SK-N-SH (cell line): Measurements from ENCODE around the gene MLF2. TPM values are rescaled to one million over a fixed set of nuclear protein-coding genes. Genes with fewer than 3 reads are reported as not detected.
"Not testable (repeated sequence)": the region's sequence is repeated elsewhere in the genome, so short reads cannot be mapped to it uniquely, and the experiment has no call there.

Source experiments
- CTCF ChIA-PET: fragments of 300-600, 350-600 bp; formaldehyde crosslinking; extraction: SDS; loops from one replicate; lab custom pipeline; 2021; lab: Yijun Ruan, JAX
- POLR2A ChIA-PET: fragments of 350-600 bp; sonication (Branson Sonifier 250); formaldehyde crosslinking; extraction: SDS; loops from one replicate; lab custom pipeline; 2020; ENCODE audit warnings: antibody characterized with exemption, inconsistent platforms; lab: Yijun Ruan, JAX
- DNase-seq: peaks from one replicate; pipeline ENCODE4 v3.0.0; 2012
- H2AFZ ChIP-seq: fragments of 200-600 bp; sonication (generic); 2 replicates; pipeline ENCODE4 v1.8.1; 2016; ENCODE audit warnings: antibody characterized with exemption, mild to moderate bottlenecking, low read depth
- H3F3A ChIP-seq: fragments of 200-600 bp; sonication (generic); replicated peaks from 2 replicates; pipeline ENCODE3; 2016; ENCODE audit warnings: antibody characterized with exemption, mild to moderate bottlenecking; ENCODE audit not compliant: insufficient read depth
- H3K27ac ChIP-seq, 2 experiments: fragments of 200-500 bp in 1 of 2; fragments of 200-600 bp in 1 of 2; sonication (Bioruptor generic) in 1 of 2; sonication (generic), shearing (Covaris generic) in 1 of 2; 2 replicates each; pipeline versions ENCODE4 v1.5.1 to v1.6.1; 2014 to 2016; ENCODE audit warnings: low read depth in 2 of 2, inconsistent platforms in 1 of 2, low read length in 1 of 2, mild to moderate bottlenecking in 1 of 2, mixed read lengths in 1 of 2
- H3K27me3 ChIP-seq: fragments of 200-600 bp; sonication (generic), shearing (Covaris generic); 2 replicates; pipeline ENCODE4 v1.6.1; 2016; ENCODE audit warnings: mixed run types; ENCODE audit not compliant: insufficient read depth
- H3K36me3 ChIP-seq, 2 experiments: fragments of 200-500 bp in 1 of 2; fragments of 200-600 bp in 1 of 2; sonication (Bioruptor generic) in 1 of 2; sonication (generic) in 1 of 2; replicated peaks in 1 of 2; 2 replicates each; pipeline versions ENCODE3 to v1.5.1; 2014 to 2016; ENCODE audit warnings: low read length in 1 of 2, mild to moderate bottlenecking in 1 of 2; ENCODE audit not compliant: insufficient read depth in 2 of 2, control insufficient read depth in 1 of 2
- H3K4me1 ChIP-seq, 2 experiments: fragments of 200-500 bp in 1 of 2; fragments of 200-600 bp in 1 of 2; sonication (Bioruptor generic) in 1 of 2; sonication (generic), shearing (Covaris generic) in 1 of 2; 2 replicates each; pipeline versions ENCODE4 v1.5.1 to v1.6.1; 2014 to 2016; ENCODE audit warnings: low read depth in 1 of 2, low read length in 1 of 2, mixed run types in 1 of 2; ENCODE audit not compliant: insufficient read depth in 2 of 2, control insufficient read depth in 1 of 2
- H3K4me2 ChIP-seq: fragments of 200-600 bp; sonication (generic), shearing (Covaris generic); 2 replicates; pipeline ENCODE4 v1.6.1; 2017; ENCODE audit warnings: mixed run types
- H3K4me3 ChIP-seq, 2 experiments: fragments of 200-500 bp in 1 of 2; fragments of 200-600 bp in 1 of 2; sonication (Bioruptor generic) in 1 of 2; sonication (generic), shearing (Covaris generic) in 1 of 2; 2 replicates each; pipeline versions ENCODE4 v1.5.1 to v1.8.1; 2014 to 2016; ENCODE audit warnings: low read depth in 2 of 2, inconsistent platforms in 1 of 2, low read length in 1 of 2, mild to moderate bottlenecking in 1 of 2, mixed read lengths in 1 of 2, moderate library complexity in 1 of 2
- H3K79me2 ChIP-seq: fragments of 200-600 bp; sonication (generic); 2 replicates; pipeline ENCODE4 v1.8.1; 2017; ENCODE audit warnings: mild to moderate bottlenecking; ENCODE audit not compliant: insufficient read depth
- H3K9ac ChIP-seq: fragments of 200-600 bp; sonication (generic); 2 replicates; pipeline ENCODE4 v1.6.1; 2017; ENCODE audit warnings: mixed run types
- H3K9me2 ChIP-seq: fragments of 200-600 bp; sonication (generic); 2 replicates; pipeline ENCODE4 v1.6.1; 2017; ENCODE audit warnings: mixed run types
- H3K9me3 ChIP-seq: fragments of 200-600 bp; sonication (generic); 2 replicates; pipeline ENCODE4 v1.6.1; 2017; ENCODE audit warnings: mixed run types, mild to moderate bottlenecking, moderate library complexity
- H4K20me1 ChIP-seq: fragments of 200-600 bp; sonication (generic); 2 replicates; pipeline ENCODE4 v1.6.1; 2017; ENCODE audit warnings: mild to moderate bottlenecking, mixed run types; ENCODE audit not compliant: insufficient read depth
- CHD2 ChIP-seq: fragments of 150-350 bp; IDR thresholded peaks from 2 replicates; pipeline ENCODE4 v1.6.1; 2018; ENCODE audit warnings: low read length; ENCODE audit not compliant: partially characterized antibody
- ELF1 ChIP-seq: IDR thresholded peaks from 2 replicates; pipeline ENCODE4 v1.4.0; 2012
- FOSL2 ChIP-seq: IDR thresholded peaks from 2 replicates; pipeline ENCODE4 v1.4.0; 2012; ENCODE audit warnings: low read depth, mild to moderate bottlenecking, moderate library complexity, borderline replicate concordance
- GATA2 ChIP-seq: sonication (generic); formaldehyde crosslinking; IDR thresholded peaks from 2 replicates; pipeline ENCODE4 v1.5.0; 2020; ENCODE audit warnings: mild to moderate bottlenecking, missing genetic modification reagents
- MEF2A ChIP-seq: IDR thresholded peaks from 2 replicates; pipeline ENCODE4 v1.4.0; 2012; ENCODE audit warnings: low read depth, borderline replicate concordance
- MXI1 ChIP-seq: IDR thresholded peaks from 2 replicates; pipeline ENCODE4 v1.6.1; 2012; ENCODE audit warnings: mild to moderate bottlenecking, low read depth, low read length, improper control_type of control experiment
- POLR2AphosphoS5 ChIP-seq: IDR thresholded peaks from 2 replicates; pipeline ENCODE4 v1.6.1; 2012; ENCODE audit warnings: low read depth, low read length
- RAD21 ChIP-seq: IDR thresholded peaks from 2 replicates; pipeline ENCODE4 v1.6.1; 2012; ENCODE audit warnings: mild to moderate bottlenecking, low read length
- RXRA ChIP-seq: IDR thresholded peaks from 2 replicates; pipeline ENCODE4 v1.4.0; 2012; ENCODE audit warnings: low read depth, mild to moderate bottlenecking, borderline replicate concordance
- YY1 ChIP-seq: IDR thresholded peaks from 2 replicates; pipeline ENCODE4 v1.4.0; 2012; ENCODE audit warnings: low read depth, mild to moderate bottlenecking
- WGBS: methylation state at CpG from one replicate; pipeline ENCODE4 v1.1.6; 2017; ENCODE audit warnings: low lambda C conversion rate; 5-methylcytosine and 5-hydroxymethylcytosine counted together
- polyA plus RNA-seq, 3 experiments: library from polyadenylated mRNA; depleted of rRNA; stranded (reverse); fragments of >200 nt; gene quantifications; 2 replicates each; pipeline ENCODE4 v1.2.3, GENCODE V29; 2012
- TF ChIP-seq, protein P1 (sequence below): IDR thresholded peaks from 2 replicates; pipeline ENCODE4 v1.4.0; 2012; ENCODE audit warnings: low read depth
- TF ChIP-seq, protein P2 (sequence below): fragments of 200-600 bp; sonication (generic); IDR thresholded peaks from 2 replicates; pipeline ENCODE4 v1.6.1; 2017; ENCODE audit warnings: antibody characterized with exemption, mild to moderate bottlenecking, moderate library complexity
- TF ChIP-seq, protein P3 (sequence below): IDR thresholded peaks from 2 replicates; pipeline ENCODE4 v1.4.0; 2012; ENCODE audit warnings: low read depth, borderline replicate concordance
- TF ChIP-seq, protein P4 (sequence below): fragments of 150-350 bp; IDR thresholded peaks from 2 replicates; pipeline ENCODE4 v1.6.1; 2017; ENCODE audit warnings: antibody characterized with exemption, low read length, low read depth, borderline replicate concordance

Gene MLF2
- polyA plus RNA-seq, 1 of the 3 experiments (the other 2 are of a cell fraction), result 535 TPM

DNA sequence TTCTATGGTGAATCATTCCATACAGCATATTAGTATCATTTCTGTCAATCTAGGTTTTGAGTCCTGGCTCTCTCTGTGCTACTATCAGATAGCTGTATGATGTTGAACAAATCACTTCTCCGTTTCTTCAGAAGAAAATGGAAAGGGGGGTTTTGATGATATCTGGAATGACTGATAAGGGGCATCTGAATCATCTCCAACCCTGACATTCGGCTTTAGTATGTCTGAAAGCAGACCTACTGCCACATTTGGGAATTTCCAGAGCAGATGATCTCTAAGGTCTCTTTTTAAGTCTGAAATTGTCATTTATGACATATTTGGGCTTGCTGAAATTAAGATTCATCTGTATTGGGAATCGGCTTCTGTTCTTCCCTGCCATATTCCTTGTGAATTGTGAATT, 10.1 kb downstream of the MLF2 start:
- peaks cover 12% of the 10 kb centered on the region for H3F3A ChIP-seq
- no peaks in the 10 kb centered on the region for H3K27me3 ChIP-seq
- H3K4me3 ChIP-seq, result no peak overlapping the region
- H3K9me3 ChIP-seq, result no peaks in the 10 kb centered on the region
- ChIA-PET CTCF (interaction anchor here (1.5 to 6.9 kb wide), 3 partner anchors 10 to 93 kb away, joined by 6 to 53 read pairs (median 13); partner anchors contain the start of gene MLF2), POLR2A (interaction anchor here (0.6 kb wide), 1 partner anchor 525 kb away, joined by 3 read pairs; no protein-coding TSS in a partner anchor)
- H3K4me1 ChIP-seq, result no peaks in the 10 kb centered on the region
- WGBS, result 53% methylated on average over 3 of the region's 3 CpGs
- H2AFZ ChIP-seq, result no peak overlapping the region
- TF ChIP-seq GATA2 (CRISPR knock-in tag) (peak; percentile 17; the same call in 1 of the 2 replicates), YY1 (no peak)
- no peaks in the 10 kb centered on the region for H3K79me2 ChIP-seq
- no peak overlapping the region for H3K27ac ChIP-seq
- no peak overlapping the region for H3K4me2 ChIP-seq
- peaks cover 9 to 14% of the 10 kb centered on the region in 2 experiments for H3K36me3 ChIP-seq
- no peak for DNase-seq
- no peaks in the 10 kb centered on the region for H3K9me2 ChIP-seq
- no peak overlapping the region for H3K9ac ChIP-seq
- H4K20me1 ChIP-seq, result no peaks in the 10 kb centered on the region

DNA sequence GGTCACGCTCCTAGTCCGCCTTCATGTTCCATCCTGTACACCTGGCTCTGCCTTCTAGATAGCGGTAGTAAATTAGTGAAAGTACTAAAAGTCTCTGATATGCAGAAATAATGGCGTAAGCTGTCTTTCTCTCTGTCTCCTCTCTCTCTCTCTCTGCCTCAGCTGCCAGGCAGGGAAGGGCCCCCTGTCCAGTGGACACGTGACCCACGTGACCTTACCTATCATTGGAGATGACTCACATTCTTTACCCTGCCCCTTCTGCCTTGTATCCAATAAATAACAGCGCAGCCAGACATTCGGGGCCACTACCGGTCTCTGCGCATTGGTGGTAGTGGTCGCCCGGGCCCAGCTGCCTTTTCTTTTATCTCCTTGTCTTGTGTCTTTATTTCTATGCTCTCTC, 10.9 kb downstream of the MLF2 start:
- not testable (repeated sequence) for H3K9ac ChIP-seq, H3K27ac ChIP-seq, H3K4me3 ChIP-seq, H3K4me2 ChIP-seq, H2AFZ ChIP-seq, H3K4me1 ChIP-seq, H3K79me2 ChIP-seq, H3K36me3 ChIP-seq, H3F3A ChIP-seq, H3K27me3 ChIP-seq, H3K9me3 ChIP-seq, H3K9me2 ChIP-seq, H4K20me1 ChIP-seq, DNase-seq
- 94% methylated on average over 12 of the region's 12 CpGs for WGBS
- POLR2A ChIA-PET, result interaction anchor here (0.6 kb wide), 1 partner anchor 524 kb away, joined by 3 read pairs; no protein-coding TSS in a partner anchor
- CTCF ChIA-PET, result interaction anchor here (1.5 to 6.9 kb wide), 3 partner anchors 11 to 94 kb away, joined by 6 to 53 read pairs (median 13); partner anchors contain the start of gene MLF2

DNA sequence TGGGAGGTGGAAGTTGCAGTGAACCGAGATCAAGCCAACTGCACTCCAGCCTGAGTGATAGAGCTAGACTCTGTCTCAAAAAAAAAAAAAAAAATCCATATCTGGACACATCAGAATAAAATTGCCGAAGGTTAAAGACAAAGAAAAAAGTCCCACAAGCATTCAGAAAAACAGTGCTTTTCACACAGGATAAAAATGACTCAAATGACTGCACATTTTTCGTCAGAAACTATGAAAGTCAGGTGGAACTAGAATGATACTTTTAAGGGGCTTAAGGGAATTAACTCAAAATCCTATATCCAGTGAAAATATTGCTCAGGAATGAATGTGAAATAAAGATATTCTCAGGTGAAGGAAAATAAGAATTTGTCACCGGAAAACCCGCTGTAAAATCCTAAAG, 16.2 kb downstream of the MLF2 start:
- Histone ChIP-seq H2AFZ (no peak overlapping the region), H3K27ac (0 out of 4 replicates have a peak overlapping the region, but pooled peaks of 1 of the 2 experiments have one; percentile 50), H3K9me2 (no peaks in the 10 kb centered on the region), H3K36me3 (peaks cover 2 to 5% of the 10 kb centered on the region in 2 experiments), H3F3A (peaks cover 15% of the 10 kb centered on the region), H3K4me3 (no peak overlapping the region), H3K9ac (no peak overlapping the region), H3K79me2 (no peaks in the 10 kb centered on the region), H4K20me1 (no peaks in the 10 kb centered on the region), H3K4me1 (peaks cover 0 to 6% of the 10 kb centered on the region in 2 experiments; a peak in 1 of 4 replicates), H3K9me3 (no peaks in the 10 kb centered on the region), H3K4me2 (no peak overlapping the region), H3K27me3 (no peaks in the 10 kb centered on the region)
- WGBS, result 95% methylated on average over 5 of the region's 5 CpGs
- DNase-seq, result no peak
- CTCF ChIA-PET, result interaction anchor here (0.8 to 9.5 kb wide), 11 partner anchors 8 to 103 kb away, joined by 3 to 80 read pairs (median 5); partner anchors contain the start of genes MLF2, P3H3 and PTMS
- POLR2A ChIA-PET, result interaction anchor here (1.4 kb wide), 1 partner anchor 13 kb away, joined by 5 read pairs; the partner anchor contains the start of gene COPS7A
- TF ChIP-seq MXI1 (no peak), POLR2AphosphoS5 (no peak), FOSL2 (no peak), CHD2 (no peak), RAD21 (no peak), RXRA (no peak), ELF1 (no peak), MEF2A (no peak)
- TF ChIP-seq, protein P1, sequence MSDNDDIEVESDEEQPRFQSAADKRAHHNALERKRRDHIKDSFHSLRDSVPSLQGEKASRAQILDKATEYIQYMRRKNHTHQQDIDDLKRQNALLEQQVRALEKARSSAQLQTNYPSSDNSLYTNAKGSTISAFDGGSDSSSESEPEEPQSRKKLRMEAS, result no peak
- TF ChIP-seq, protein P2, sequence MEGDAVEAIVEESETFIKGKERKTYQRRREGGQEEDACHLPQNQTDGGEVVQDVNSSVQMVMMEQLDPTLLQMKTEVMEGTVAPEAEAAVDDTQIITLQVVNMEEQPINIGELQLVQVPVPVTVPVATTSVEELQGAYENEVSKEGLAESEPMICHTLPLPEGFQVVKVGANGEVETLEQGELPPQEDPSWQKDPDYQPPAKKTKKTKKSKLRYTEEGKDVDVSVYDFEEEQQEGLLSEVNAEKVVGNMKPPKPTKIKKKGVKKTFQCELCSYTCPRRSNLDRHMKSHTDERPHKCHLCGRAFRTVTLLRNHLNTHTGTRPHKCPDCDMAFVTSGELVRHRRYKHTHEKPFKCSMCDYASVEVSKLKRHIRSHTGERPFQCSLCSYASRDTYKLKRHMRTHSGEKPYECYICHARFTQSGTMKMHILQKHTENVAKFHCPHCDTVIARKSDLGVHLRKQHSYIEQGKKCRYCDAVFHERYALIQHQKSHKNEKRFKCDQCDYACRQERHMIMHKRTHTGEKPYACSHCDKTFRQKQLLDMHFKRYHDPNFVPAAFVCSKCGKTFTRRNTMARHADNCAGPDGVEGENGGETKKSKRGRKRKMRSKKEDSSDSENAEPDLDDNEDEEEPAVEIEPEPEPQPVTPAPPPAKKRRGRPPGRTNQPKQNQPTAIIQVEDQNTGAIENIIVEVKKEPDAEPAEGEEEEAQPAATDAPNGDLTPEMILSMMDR, result no peak
- TF ChIP-seq, protein P3, sequence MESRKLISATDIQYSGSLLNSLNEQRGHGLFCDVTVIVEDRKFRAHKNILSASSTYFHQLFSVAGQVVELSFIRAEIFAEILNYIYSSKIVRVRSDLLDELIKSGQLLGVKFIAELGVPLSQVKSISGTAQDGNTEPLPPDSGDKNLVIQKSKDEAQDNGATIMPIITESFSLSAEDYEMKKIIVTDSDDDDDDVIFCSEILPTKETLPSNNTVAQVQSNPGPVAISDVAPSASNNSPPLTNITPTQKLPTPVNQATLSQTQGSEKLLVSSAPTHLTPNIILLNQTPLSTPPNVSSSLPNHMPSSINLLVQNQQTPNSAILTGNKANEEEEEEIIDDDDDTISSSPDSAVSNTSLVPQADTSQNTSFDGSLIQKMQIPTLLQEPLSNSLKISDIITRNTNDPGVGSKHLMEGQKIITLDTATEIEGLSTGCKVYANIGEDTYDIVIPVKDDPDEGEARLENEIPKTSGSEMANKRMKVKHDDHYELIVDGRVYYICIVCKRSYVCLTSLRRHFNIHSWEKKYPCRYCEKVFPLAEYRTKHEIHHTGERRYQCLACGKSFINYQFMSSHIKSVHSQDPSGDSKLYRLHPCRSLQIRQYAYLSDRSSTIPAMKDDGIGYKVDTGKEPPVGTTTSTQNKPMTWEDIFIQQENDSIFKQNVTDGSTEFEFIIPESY, result no peak
- TF ChIP-seq, protein P4, sequence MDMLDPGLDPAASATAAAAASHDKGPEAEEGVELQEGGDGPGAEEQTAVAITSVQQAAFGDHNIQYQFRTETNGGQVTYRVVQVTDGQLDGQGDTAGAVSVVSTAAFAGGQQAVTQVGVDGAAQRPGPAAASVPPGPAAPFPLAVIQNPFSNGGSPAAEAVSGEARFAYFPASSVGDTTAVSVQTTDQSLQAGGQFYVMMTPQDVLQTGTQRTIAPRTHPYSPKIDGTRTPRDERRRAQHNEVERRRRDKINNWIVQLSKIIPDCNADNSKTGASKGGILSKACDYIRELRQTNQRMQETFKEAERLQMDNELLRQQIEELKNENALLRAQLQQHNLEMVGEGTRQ, result no peak
